H9 (cell line): ENCODE data around the gene SCN4A. TPM values are rescaled to one million over a fixed set of nuclear protein-coding genes. Genes with fewer than 3 reads are reported as not detected.

Source experiments
- DNase-seq: peaks from one replicate; pipeline ENCODE4 v3.0.0-alpha.2; 2017
- H2AFZ ChIP-seq: one replicate; pipeline ENCODE4 v1.6.1; 2013; ENCODE audit warnings: mild to moderate bottlenecking, low read length, control low read depth, moderate library complexity
- H2AK5ac ChIP-seq: 2 replicates; pipeline ENCODE4 v1.6.1; 2013; ENCODE audit warnings: low read length, control low read depth, mixed read lengths; ENCODE audit not compliant: insufficient read length
- H2BK120ac ChIP-seq: one replicate; pipeline ENCODE4 v1.6.1; 2013; ENCODE audit warnings: low read depth, mild to moderate bottlenecking, low read length, control low read depth, inconsistent platforms; ENCODE audit not compliant: poor library complexity, severe bottlenecking
- H2BK12ac ChIP-seq: 2 replicates; pipeline ENCODE4 v1.6.1; 2013; ENCODE audit warnings: low read length, control low read depth, mixed read lengths, low read depth; ENCODE audit not compliant: insufficient read length
- H2BK15ac ChIP-seq: 2 replicates; pipeline ENCODE4 v1.6.1; 2013; ENCODE audit warnings: low read depth, low read length, control low read depth
- H2BK20ac ChIP-seq: one replicate; pipeline ENCODE4 v1.6.1; 2013; ENCODE audit warnings: low read depth, mild to moderate bottlenecking, low read length, control low read depth, inconsistent platforms; ENCODE audit not compliant: poor library complexity, severe bottlenecking
- H2BK5ac ChIP-seq: 2 replicates; pipeline ENCODE4 v1.6.1; 2013; ENCODE audit warnings: low read length, control low read depth, mixed read lengths; ENCODE audit not compliant: insufficient read length
- H3K14ac ChIP-seq: 2 replicates; pipeline ENCODE4 v1.6.1; 2013; ENCODE audit warnings: low read length, control low read depth; ENCODE audit not compliant: insufficient read depth
- H3K18ac ChIP-seq: 2 replicates; pipeline ENCODE4 v1.6.1; 2013; ENCODE audit warnings: low read depth, mild to moderate bottlenecking, mixed read lengths, low read length, control low read depth; ENCODE audit not compliant: insufficient read length
- H3K23ac ChIP-seq: 2 replicates; pipeline ENCODE4 v1.6.1; 2013; ENCODE audit warnings: low read length, control low read depth, mixed read lengths, low read depth; ENCODE audit not compliant: insufficient read length
- H3K23me2 ChIP-seq: 2 replicates; pipeline ENCODE4 v1.6.1; 2013; ENCODE audit warnings: low read depth, mild to moderate bottlenecking, mixed read lengths, low read length, control low read depth; ENCODE audit not compliant: insufficient read length, poor library complexity, severe bottlenecking
- H3K27ac ChIP-seq: 2 replicates; pipeline ENCODE4 v1.5.1; 2013; ENCODE audit warnings: low read length, control low read depth, mixed read lengths, low read depth; ENCODE audit not compliant: insufficient read length
- H3K27me3 ChIP-seq: 2 replicates; pipeline ENCODE4 v1.6.1; 2013; ENCODE audit warnings: low read length, control low read depth, inconsistent platforms; ENCODE audit not compliant: insufficient read depth
- H3K4ac ChIP-seq: 2 replicates; pipeline ENCODE4 v1.6.1; 2013; ENCODE audit warnings: low read depth, mild to moderate bottlenecking, control low read depth, inconsistent platforms, low read length, moderate library complexity
- H3K4me1 ChIP-seq: 2 replicates; pipeline ENCODE4 v1.6.1; 2013; ENCODE audit warnings: low read length, control low read depth, inconsistent platforms; ENCODE audit not compliant: insufficient read depth
- H3K4me2 ChIP-seq: 2 replicates; pipeline ENCODE4 v1.6.1; 2013; ENCODE audit warnings: low read length, control low read depth, mixed read lengths; ENCODE audit not compliant: insufficient read length, insufficient read depth
- H3K56ac ChIP-seq: 2 replicates; pipeline ENCODE4 v1.6.1; 2013; ENCODE audit warnings: low read depth, mild to moderate bottlenecking, mixed read lengths, low read length, control low read depth; ENCODE audit not compliant: insufficient read length
- H3K79me1 ChIP-seq: 2 replicates; pipeline ENCODE4 v1.6.1; 2013; ENCODE audit warnings: low read depth, mild to moderate bottlenecking, moderate library complexity, low read length, control low read depth, inconsistent platforms; ENCODE audit not compliant: insufficient read depth, poor library complexity, severe bottlenecking
- H3K79me2 ChIP-seq: 2 replicates; pipeline ENCODE4 v1.6.1; 2013; ENCODE audit warnings: low read length, control low read depth, inconsistent platforms; ENCODE audit not compliant: insufficient read depth
- H3K9ac ChIP-seq: 2 replicates; pipeline ENCODE4 v1.6.1; 2013; ENCODE audit warnings: low read length, control low read depth, mixed read lengths; ENCODE audit not compliant: insufficient read length; ENCODE audit errors: extremely low read depth
- H3K9me3 ChIP-seq: one replicate; pipeline ENCODE4 v1.6.1; 2013; ENCODE audit warnings: low read depth, low read length, inconsistent platforms; ENCODE audit not compliant: control insufficient read depth
- H3T11ph ChIP-seq: one replicate; pipeline ENCODE4 v1.6.1; 2013; ENCODE audit warnings: mild to moderate bottlenecking, low read length, control low read depth, inconsistent platforms
- H4K20me1 ChIP-seq: one replicate; pipeline ENCODE4 v1.6.1; 2013; ENCODE audit not compliant: control insufficient read depth, insufficient read length, insufficient read depth
- H4K5ac ChIP-seq: 2 replicates; pipeline ENCODE4 v1.6.1; 2013; ENCODE audit warnings: low read depth, mild to moderate bottlenecking, mixed read lengths, low read length, control low read depth; ENCODE audit not compliant: insufficient read length
- H4K8ac ChIP-seq: replicated peaks from 2 replicates; pipeline ENCODE4 v1.6.1; 2013; ENCODE audit warnings: low read length, control low read depth, mixed read lengths, low read depth; ENCODE audit not compliant: insufficient read length
- H4K91ac ChIP-seq: 2 replicates; pipeline ENCODE4 v1.6.1; 2013; ENCODE audit warnings: low read depth, mild to moderate bottlenecking, moderate library complexity, mixed read lengths, low read length, control low read depth; ENCODE audit not compliant: insufficient read length
- H3K27ac Mint-ChIP-seq, 3 experiments: 2 replicates in 2 of 3; 3 replicates in 1 of 3; pipeline ENCODE4 v1.8.0; 2020 to 2021; ENCODE audit warnings: mixed read lengths in 3 of 3, mild to moderate bottlenecking in 1 of 3, moderate library complexity in 1 of 3
- H3K27me3 Mint-ChIP-seq: 2 replicates; pipeline ENCODE4 v1.8.0; 2021; ENCODE audit warnings: low read depth, mild to moderate bottlenecking, moderate library complexity, mixed read lengths
- H3K36me3 Mint-ChIP-seq, 3 experiments: 2 replicates in 2 of 3; 3 replicates in 1 of 3; pipeline ENCODE4 v1.8.0; 2020 to 2021; ENCODE audit warnings: low read depth in 3 of 3, mixed read lengths in 3 of 3; ENCODE audit not compliant: insufficient read depth in 1 of 3
- H3K4me1 Mint-ChIP-seq, 2 experiments: 2 replicates each; pipeline ENCODE4 v1.8.0; 2020; ENCODE audit warnings: mixed read lengths in 2 of 2
- H3K4me3 Mint-ChIP-seq, 2 experiments: 2 replicates in 1 of 2; 3 replicates in 1 of 2; pipeline ENCODE4 v1.8.0; 2020 to 2021; ENCODE audit warnings: mild to moderate bottlenecking in 2 of 2, mixed read lengths in 2 of 2, moderate library complexity in 1 of 2
- H3K9me3 Mint-ChIP-seq, 2 experiments: 2 replicates in 1 of 2; 3 replicates in 1 of 2; pipeline ENCODE4 v1.8.0; 2020; ENCODE audit warnings: mild to moderate bottlenecking in 2 of 2, mixed read lengths in 2 of 2, moderate library complexity in 1 of 2
- WGBS: extraction: QIAGEN DNeasy Blood & Tissue Kit; methylation state at CpG from one replicate; pipeline ENCODE4 v1.1.7; 2013; ENCODE audit warnings: missing lambda C conversion rate, low lambda C conversion rate, mixed read lengths; ENCODE audit not compliant: insufficient read length; ENCODE audit errors: extremely low coverage; 5-methylcytosine and 5-hydroxymethylcytosine counted together
- total RNA-seq: library from RNA; stranded (reverse); gene quantifications from 2 replicates; pipeline ENCODE4 v1.2.1, GENCODE V29; 2021
- TF ChIP-seq, protein P1 (sequence below): fragments of 200-600 bp; sonication (generic); conservative IDR thresholded peaks from 3 replicates; pipeline ENCODE4 v1.8.0; 2021; ENCODE audit warnings: antibody characterized with exemption, mild to moderate bottlenecking

Gene SCN4A
- total RNA-seq, 1 experiment from 2014 or later = 5.8 TPM

DNA sequence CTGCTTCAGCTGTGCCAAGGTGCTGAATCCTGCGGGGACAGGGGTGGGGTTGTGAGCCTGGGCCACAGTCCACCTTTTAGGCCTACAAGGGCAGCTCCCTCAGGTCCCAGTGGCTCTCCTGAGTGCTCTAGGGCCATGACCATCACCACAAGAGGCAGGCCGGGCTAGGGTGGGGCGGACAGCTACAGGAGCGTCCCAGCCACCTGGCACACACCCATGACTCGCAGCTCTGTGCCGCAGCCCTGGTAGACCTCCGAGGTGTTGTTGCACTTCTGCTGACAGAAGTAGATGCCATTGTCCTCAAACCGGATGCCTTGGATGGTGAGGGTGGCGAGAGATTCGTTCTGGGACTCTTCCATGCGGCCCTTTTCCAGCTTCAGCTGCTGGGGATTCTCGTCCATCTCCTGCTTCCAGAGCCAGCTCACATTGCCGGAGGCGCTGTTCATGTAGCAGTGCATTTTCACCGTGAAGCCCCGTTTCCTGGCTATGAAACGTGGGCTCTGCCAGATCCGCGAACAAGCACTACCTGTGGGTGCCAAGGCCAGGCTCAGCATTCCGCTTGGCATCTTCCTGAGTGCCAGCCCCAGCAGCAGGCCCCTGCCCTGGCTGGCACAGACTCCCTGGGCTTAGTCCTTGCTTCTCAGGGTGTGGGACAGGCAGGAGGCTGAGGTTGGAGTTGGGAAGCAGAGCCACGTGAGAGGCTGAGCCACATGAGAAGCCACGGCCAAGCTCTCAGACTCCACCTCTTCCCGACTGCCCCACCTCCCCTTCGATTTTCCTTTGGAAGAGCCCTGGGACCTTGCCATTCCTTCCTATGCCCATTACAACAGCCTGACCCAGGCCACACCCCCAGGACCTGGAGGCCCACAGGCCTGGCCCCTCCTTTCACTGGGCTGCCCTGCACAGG is 42.6 kb downstream of the SCN4A start:
- WGBS = no CpG with 5 or more reads among the region's 24 CpGs
- H3K4me1 ChIP-seq = no peaks in the 10 kb centered on the region; the same call in 1 of the 2 replicates
- no peak overlapping the region for H2BK120ac ChIP-seq
- no peak overlapping the region for H2BK5ac ChIP-seq
- Mint-ChIP-seq H3K36me3 (no peaks in the 10 kb centered on the region; a peak in 1 of 7 replicates), H3K27me3 (no peaks in the 10 kb centered on the region; the same call in 1 of the 2 replicates), H3K9me3 (no peaks in the 10 kb centered on the region), H3K4me1 (peaks cover 15 to 21% of the 10 kb centered on the region in 2 experiments), H3K27ac (peak overlapping the region in 2 of 3 experiments; percentile 67 to 85; a peak in 4 of 7 replicates), H3K4me3 (no peak overlapping the region; a peak in 2 of 5 replicates)
- H2BK15ac ChIP-seq = no peak overlapping the region
- TF ChIP-seq, protein P1, sequence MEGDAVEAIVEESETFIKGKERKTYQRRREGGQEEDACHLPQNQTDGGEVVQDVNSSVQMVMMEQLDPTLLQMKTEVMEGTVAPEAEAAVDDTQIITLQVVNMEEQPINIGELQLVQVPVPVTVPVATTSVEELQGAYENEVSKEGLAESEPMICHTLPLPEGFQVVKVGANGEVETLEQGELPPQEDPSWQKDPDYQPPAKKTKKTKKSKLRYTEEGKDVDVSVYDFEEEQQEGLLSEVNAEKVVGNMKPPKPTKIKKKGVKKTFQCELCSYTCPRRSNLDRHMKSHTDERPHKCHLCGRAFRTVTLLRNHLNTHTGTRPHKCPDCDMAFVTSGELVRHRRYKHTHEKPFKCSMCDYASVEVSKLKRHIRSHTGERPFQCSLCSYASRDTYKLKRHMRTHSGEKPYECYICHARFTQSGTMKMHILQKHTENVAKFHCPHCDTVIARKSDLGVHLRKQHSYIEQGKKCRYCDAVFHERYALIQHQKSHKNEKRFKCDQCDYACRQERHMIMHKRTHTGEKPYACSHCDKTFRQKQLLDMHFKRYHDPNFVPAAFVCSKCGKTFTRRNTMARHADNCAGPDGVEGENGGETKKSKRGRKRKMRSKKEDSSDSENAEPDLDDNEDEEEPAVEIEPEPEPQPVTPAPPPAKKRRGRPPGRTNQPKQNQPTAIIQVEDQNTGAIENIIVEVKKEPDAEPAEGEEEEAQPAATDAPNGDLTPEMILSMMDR = no peak
- no peaks in the 10 kb centered on the region for H3K79me1 ChIP-seq
- no peak overlapping the region for H3K14ac ChIP-seq
- DNase-seq = peak; percentile 82
- no peak overlapping the region for H4K8ac ChIP-seq
- no peak overlapping the region for H3K18ac ChIP-seq
- no peak overlapping the region for H2AK5ac ChIP-seq
- no peaks in the 10 kb centered on the region for H3K79me2 ChIP-seq
- no peak overlapping the region for H4K91ac ChIP-seq
- no peak overlapping the region for H3K9ac ChIP-seq
- H4K20me1 ChIP-seq = no peaks in the 10 kb centered on the region
- H3K27ac ChIP-seq = no peak overlapping the region
- H4K5ac ChIP-seq = no peak overlapping the region
- no peak overlapping the region for H3K56ac ChIP-seq
- H3K4ac ChIP-seq = no peak overlapping the region
- H3K23me2 ChIP-seq = no peaks in the 10 kb centered on the region
- H2AFZ ChIP-seq = no peak overlapping the region
- no peak overlapping the region for H3K23ac ChIP-seq
- H3K27me3 ChIP-seq = no peaks in the 10 kb centered on the region
- no peak overlapping the region for H3K4me2 ChIP-seq
- no peaks in the 10 kb centered on the region for H3K9me3 ChIP-seq
- H2BK12ac ChIP-seq = no peak overlapping the region
- no peak overlapping the region for H3T11ph ChIP-seq
- H2BK20ac ChIP-seq = no peak overlapping the region
